Measurements from ENCODE around the gene SLC22A23.

GRCh38 chr6:3364391-3364790 is 92.5 kb downstream of the SLC22A23 start:
- TF ChIP-seq EP300 (IDR thresholded peaks at IDR 0.05) (no peak), CTCF (IDR thresholded peaks at IDR 0.05) (no peak), POLR2AphosphoS5 (IDR thresholded peaks at IDR 0.05) (no peak), POLR2A (IDR thresholded peaks at IDR 0.05) (no peak)
